HG03342 (cell line): ENCODE data around the gene FGF6.
"Not testable (repeated sequence)": the region's sequence is repeated elsewhere in the genome, so short reads cannot be mapped to it uniquely, and the experiment has no call there.

Source experiments
- ATAC-seq: cut with Tn5 transposase; IDR thresholded peaks from one replicate; pipeline ENCODE4 v1.9.1; 2021; ENCODE audit warnings: mild to moderate bottlenecking, moderate library complexity; ENCODE audit not compliant: unreplicated experiment

FGF6 gene, protein sequence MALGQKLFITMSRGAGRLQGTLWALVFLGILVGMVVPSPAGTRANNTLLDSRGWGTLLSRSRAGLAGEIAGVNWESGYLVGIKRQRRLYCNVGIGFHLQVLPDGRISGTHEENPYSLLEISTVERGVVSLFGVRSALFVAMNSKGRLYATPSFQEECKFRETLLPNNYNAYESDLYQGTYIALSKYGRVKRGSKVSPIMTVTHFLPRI

GRCh38 chr12:4445156-4446101, at the start of gene FGF6:
FGF6 (minus strand) TSS chr12:4445815; CDS start chr12:4445570, 245 bp downstream.
- no peak for ATAC-seq

DNA sequence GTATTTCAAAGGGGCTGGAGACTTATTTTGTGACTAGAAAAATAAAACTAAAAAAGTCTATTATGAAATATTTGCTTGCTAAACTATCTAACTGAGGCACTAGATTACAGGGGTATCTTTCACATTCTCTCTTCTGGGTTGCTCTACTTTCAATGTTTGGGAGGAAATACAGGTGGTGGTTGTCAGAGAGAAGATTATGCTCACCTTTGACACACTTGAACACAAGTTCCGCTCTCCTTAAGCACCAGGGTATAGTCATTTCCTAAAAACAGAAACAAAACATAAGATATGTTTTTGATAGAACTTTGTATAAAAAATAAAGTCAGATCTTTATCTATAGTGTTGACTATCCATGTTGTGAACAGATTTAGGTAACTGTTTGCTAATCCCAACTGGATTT, 45.4 kb upstream of the FGF6 start:
- ATAC-seq: no peak

DNA sequence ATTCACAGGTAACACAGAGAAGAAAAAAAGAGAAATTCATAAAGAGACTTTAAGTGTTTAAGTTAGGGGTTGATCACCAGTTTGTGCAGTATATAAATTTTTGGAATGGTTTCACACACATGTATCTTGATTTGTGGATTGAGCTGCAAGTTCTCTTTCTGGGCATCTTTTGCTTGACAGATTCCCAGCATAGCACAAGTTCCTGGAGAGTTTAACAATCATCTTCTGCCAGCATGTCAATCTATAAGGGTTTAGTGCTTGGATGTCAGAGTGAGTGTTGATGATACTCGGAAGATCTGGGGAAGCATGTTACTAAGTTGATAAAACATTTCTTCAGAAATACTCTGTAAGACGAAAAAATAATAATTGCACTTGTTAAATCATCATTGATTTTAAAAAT, 43.9 kb upstream of the FGF6 start:
- ATAC-seq: no peak

DNA sequence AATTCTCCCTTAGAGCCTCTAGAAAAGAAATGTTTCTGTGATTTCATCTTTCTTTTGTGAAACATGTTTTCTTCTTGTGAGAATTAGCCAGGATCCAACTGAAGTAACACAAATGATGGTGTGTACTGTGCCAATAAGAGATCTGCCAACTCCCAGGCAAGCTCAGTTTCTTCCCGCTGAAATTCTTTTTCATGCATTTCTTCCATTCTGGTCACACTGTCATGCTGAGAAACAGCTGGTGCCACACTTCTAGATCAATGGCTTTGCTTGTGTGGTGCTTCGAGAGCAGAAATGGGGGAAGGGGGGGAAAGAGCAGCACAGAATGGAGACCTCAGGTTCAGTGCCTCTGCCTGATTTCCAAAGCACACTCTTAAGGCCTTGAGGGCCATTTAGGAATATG, 41.4 kb upstream of the FGF6 start:
- no peak for ATAC-seq

DNA sequence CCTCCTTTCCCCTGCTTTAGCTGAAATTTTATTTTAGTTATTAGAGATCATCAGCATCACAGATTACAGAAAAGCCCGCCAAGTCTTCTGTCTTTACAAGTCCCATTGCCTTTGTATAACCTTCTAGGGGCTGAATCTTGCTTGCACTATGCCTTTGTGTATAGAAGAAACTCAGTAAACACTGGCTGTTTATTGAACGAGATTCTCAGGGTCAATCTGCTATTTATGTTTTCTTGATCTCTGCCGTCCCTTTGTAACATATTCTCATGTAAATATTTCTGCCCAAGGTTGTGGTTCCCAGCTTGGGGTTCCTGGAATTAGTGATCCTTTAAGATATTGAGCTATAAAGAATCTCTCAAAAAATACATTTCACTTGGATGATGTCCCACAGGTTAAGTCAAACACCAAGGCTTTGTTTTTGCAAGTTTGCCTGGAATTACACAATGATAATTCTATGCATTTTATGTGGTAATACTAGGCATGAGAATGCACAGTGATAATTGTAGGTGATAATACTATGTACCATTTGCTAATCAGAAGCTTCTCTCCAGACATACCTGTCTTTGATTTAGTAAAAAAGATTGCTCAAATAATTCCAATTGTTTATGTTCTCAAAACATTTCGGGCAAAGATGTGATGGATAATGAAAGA, 40.6 kb upstream of the FGF6 start:
- no peak for ATAC-seq

- no peak for ATAC-seq
Measured at GRCh38 chr12:4483885-4484823, 38.5 kb upstream of the FGF6 start.

DNA sequence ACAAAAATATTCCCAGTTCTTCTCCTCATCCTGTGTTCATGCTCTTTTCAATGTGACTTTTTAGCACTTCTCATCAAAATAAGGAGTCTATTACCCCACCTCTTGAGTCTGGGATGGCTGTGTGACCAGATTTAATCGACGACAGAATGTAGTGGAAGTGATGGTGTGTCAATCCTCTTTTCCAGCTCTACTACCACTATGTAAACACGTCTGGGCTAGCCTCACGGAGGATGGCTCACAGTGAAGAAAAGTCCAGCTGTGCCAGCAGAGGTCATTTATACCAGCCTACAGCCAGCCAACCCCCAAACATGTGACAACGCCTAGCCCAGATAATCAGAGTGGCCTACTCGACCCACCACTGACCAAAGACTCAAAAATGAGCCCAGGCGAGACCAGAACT, 37.3 kb upstream of the FGF6 start:
- no peak for ATAC-seq

DNA sequence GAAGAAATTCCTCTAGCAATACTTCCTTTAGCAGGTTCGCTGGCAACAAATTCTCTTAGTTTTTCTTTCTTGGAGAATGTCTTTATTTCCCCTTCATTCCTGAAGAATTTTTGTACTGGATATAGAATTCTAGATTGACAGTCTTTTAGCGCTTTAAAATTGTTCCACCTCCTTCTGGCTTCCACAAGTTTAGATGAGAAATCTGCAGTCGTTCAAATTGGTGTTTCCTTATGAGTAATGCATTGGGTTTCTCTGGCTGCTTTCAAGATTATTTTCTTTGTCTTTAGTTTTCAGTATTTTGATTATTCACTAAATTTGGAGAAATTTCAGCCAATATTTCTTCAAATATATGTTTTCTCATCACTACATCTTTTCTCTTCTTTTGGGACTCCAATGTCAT, 33.3 kb upstream of the FGF6 start:
- no peak for ATAC-seq

- no peak for ATAC-seq
Measured at GRCh38 chr12:4477129-4477528, 31.5 kb upstream of the FGF6 start.

GRCh38 chr12:4472046-4472445, 26.4 kb upstream of the FGF6 start:
- ATAC-seq: no peak

DNA sequence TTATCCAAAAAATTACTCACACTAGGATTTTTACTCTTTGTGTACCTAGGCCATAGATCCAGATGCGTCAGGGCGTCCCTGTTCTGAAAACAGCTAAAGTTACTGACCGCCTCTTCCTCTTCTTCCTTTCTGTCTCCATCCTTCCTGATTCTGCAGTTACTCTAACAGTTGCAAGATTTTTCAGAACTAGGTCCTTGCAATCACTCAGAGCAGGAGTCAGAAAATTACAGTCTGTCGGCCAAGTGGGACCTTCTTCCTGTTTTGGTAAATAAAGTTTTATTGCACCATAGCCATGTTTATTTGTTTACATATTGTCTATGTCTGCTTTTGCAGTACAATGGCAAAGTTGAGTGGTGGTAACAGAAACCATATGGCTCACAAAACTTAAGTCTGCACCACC, 25.6 kb upstream of the FGF6 start:
- no peak for ATAC-seq

DNA sequence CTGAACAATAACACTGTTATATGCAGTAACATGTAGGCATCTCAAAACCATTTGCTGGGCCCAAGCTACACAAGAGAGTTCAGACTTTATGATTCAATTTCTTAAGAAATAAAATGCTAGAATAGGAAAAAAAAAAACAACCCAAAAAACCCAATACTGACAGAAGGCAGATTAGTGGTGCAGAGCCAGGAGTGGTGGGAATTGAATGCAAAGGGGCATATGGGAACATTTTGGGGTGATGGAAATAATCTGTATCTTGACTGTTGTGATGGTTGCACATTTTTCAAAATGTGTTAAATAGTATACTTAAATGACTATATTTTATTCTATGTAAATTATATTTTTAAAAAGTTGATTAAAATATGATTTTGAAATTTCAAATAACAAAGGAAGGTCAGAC, 23.4 kb upstream of the FGF6 start:
- ATAC-seq: no peak

DNA sequence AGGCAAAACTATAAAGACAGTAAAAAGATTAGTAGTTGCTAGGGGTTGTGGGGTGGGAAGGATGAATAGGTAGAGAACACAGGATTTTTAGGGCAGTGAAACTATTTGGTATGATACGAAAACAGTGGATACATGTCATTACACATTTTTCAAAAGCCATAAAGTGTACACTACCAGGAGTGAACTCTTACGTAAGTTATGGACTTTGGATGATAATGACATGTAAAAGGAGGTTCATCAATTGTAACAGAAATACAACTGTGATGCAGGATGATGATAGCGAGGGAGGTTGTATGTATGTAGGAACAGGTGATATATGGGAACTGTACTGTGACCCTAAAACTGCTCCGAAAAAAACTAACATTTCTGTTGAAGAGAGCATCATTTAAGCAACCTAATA, 15.1 kb upstream of the FGF6 start:
- ATAC-seq: no peak

DNA sequence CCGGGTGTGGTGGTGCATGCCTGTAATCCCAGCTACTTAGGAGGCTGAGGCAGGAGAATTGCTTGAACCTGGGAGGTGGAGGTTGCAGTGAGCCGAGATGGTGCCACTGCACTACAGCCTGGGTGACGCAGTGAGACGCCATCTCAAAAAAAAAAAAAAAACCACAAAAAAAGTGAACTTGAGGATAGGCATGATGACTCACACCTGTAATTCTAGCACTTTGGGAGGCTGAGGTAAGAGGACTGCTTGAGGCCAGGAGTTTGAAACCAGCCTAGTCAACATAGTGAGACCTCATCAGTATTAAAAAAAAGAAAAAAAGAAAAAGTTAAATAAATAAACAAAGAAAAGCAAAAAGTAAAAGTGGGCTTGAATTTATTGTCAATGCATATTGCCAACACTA, 10.2 kb upstream of the FGF6 start:
- not testable (repeated sequence) for ATAC-seq

- no peak for ATAC-seq
Measured at GRCh38 chr12:4454315-4454860, 8.8 kb upstream of the FGF6 start.

DNA sequence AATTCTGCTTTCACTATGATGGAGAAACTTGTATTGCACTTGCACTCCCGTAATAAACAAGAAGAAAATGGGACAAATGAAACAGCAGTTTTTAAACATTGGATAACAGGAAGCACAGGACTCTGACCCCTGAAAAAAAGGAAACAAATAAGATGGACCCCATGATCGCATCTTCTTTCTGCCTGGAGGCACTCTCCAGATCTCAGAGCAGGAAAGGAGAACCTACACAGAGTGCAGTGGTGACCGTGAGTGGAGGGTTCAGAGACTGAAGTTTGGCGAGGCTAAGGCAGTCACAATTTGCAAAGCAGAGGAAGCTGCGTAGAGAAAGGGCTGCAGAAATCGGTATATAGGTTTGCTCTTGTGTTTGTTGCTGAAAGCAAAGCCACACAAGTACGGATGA, 6.1 kb upstream of the FGF6 start:
- no peak for ATAC-seq

GRCh38 chr12:4450551-4451112, 5.0 kb upstream of the FGF6 start:
- ATAC-seq: no peak

GRCh38 chr12:4449851-4450221, 4.2 kb upstream of the FGF6 start:
- no peak for ATAC-seq

- ATAC-seq: no peak
Measured at GRCh38 chr12:4448943-4449850, 3.6 kb upstream of the FGF6 start.
